ENCODE data around the gene ARHGEF12. TPM values are rescaled to one million over a fixed set of nuclear protein-coding genes. Genes with fewer than 3 reads are reported as not detected.
A peak's percentile ranks its signal among the peaks of the same experiment; 100 is the strongest.

ARHGEF12 gene, protein sequence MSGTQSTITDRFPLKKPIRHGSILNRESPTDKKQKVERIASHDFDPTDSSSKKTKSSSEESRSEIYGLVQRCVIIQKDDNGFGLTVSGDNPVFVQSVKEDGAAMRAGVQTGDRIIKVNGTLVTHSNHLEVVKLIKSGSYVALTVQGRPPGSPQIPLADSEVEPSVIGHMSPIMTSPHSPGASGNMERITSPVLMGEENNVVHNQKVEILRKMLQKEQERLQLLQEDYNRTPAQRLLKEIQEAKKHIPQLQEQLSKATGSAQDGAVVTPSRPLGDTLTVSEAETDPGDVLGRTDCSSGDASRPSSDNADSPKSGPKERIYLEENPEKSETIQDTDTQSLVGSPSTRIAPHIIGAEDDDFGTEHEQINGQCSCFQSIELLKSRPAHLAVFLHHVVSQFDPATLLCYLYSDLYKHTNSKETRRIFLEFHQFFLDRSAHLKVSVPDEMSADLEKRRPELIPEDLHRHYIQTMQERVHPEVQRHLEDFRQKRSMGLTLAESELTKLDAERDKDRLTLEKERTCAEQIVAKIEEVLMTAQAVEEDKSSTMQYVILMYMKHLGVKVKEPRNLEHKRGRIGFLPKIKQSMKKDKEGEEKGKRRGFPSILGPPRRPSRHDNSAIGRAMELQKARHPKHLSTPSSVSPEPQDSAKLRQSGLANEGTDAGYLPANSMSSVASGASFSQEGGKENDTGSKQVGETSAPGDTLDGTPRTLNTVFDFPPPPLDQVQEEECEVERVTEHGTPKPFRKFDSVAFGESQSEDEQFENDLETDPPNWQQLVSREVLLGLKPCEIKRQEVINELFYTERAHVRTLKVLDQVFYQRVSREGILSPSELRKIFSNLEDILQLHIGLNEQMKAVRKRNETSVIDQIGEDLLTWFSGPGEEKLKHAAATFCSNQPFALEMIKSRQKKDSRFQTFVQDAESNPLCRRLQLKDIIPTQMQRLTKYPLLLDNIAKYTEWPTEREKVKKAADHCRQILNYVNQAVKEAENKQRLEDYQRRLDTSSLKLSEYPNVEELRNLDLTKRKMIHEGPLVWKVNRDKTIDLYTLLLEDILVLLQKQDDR (N-terminal part only)
- total RNA-seq = 10 to 100 TPM; 27.1 to 38.2 TPM

DNA sequence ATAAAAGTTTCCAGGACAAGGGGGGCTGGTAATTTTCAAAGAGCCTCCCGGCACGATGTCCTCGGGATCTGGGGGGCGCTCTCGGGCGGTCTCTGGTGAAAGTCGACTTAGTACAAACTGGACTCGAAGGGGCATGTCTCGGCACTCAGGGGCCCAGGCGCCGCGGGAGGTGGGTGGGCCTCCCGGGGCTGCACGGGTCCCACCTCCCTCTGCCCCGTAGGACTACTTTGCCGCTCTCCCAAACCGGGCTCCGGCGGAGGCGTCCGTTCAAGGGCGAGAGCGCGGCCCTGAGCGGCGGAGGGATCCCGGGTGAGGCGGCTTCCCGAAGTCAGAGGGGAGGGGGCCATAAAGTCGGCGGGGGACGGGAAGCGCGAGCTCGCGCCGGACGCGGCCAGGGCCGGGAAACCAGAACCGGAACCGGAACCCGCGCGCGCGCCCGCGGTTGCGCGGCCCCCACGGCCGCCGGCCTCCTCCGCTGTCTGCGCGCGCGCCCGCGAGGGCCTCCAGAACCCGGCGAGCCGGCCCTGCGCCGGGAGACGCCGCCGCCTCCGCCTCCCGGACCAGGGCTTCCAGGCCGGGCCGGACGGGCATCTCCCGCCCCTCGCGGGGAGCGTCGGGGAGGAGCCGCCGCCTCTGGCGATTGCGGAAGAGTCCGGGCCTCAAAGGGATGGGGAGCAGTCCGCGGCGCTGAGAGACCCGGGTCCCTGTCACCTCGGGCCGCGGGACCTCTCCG, at the start of gene ARHGEF12:
Gene ARHGEF12 (plus strand): TSS at position 506 of the 733 bp plus-strand sequence. CDS start 831 bp downstream, outside the sequence.
- Mint-ChIP-seq H3K4me1 (ENCODE audit: low read depth in 2 of 2) (peaks cover 36 to 37% of the 10 kb centered on the region in 2 donors), H3K27ac (peak within 1 kb of the TSS; percentile 66 to 92), H3K4me3 (peak within 1 kb of the TSS; percentile 98), H3K36me3 (peaks cover 6% of the 10 kb centered on the region), H3K9me3 (no peaks in the 10 kb centered on the region), H3K27me3 (peaks cover 33 to 39% of the 10 kb centered on the region in 2 donors)
- ATAC-seq (peak; percentile 92), DNase-seq (ENCODE audit: low spot score) (peak; percentile 93)

DNA sequence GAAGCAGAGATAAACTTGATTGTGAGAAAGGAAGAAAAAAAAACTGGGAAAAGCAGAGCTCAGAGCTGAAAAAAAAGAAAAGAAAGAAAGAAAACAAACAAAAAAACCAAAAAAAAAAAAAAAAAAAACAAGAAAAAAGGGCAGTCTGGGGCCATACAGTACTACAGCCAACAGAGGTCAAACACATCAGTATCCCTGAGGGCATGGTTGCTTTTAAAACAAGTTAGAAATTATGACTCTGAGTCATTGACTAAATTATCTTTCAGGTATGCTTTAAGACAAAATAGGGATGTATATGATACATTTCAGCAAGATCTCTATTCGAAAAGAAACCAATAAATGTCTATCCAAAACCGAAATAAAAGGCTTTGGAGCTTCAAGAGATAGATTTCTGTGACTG, 48.2 kb upstream of the ARHGEF12 start:
- no peak for DNase-seq (ENCODE audit: low spot score)
- H3K27me3 Mint-ChIP-seq = peaks cover 32 to 34% of the 10 kb centered on the region in 2 donors
- ATAC-seq = no peak
- no peak overlapping the region for H3K4me3 Mint-ChIP-seq
- no peak overlapping the region for H3K27ac Mint-ChIP-seq
- H3K9me3 Mint-ChIP-seq = no peaks in the 10 kb centered on the region
- no peaks in the 10 kb centered on the region for H3K36me3 Mint-ChIP-seq
- H3K4me1 Mint-ChIP-seq (ENCODE audit: low read depth in 2 of 2) = peaks cover 0 to 5% of the 10 kb centered on the region in 2 donors

DNA sequence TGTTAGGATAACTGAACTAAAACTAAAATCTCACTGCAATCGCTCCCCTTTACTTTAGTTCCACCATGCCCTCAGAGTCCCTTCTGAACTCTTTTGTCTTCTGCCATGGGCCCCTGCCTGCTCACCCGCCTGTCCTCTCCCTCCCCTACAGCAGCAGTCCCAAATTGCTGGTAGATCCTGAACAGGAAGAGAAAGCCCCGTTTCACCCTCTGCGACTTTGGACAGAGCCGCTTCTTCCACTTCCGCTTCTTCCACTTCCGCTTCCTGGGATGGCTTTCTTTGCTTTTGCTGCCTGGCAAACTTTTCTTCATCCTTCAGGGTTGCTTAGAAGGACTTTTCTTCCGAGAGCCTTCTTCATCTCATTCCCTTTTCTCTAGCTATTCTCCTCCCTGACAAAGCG, 46.8 kb upstream of the ARHGEF12 start:
- peak overlapping the region in 1 of 2 donors; percentile 5 for H3K27ac Mint-ChIP-seq

DNA sequence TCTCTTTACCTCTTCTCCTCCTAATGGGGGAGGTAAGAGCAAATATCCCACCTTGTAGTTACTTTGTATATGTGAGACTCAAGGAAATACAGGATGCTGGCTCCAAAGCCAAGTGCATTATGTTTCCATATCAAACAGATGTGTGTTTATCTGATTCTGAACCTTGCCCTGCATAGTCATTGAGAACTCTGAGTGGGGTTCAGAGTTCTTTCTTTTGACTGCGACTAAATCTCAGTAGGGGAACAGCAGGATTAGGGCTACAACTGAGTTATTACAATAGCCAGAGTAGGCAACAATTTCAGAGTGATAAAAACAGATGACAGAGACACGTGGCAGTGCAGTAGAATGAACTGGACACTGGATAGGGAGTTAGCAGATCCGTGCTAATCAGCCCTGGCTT, 45.3 kb upstream of the ARHGEF12 start:
- H3K36me3 Mint-ChIP-seq = no peaks in the 10 kb centered on the region
- no peak for ATAC-seq
- H3K4me1 Mint-ChIP-seq (ENCODE audit: low read depth in 2 of 2) = peaks cover 0 to 5% of the 10 kb centered on the region in 2 donors
- no peaks in the 10 kb centered on the region for H3K9me3 Mint-ChIP-seq
- H3K27me3 Mint-ChIP-seq = peaks cover 41 to 63% of the 10 kb centered on the region in 2 donors
- H3K27ac Mint-ChIP-seq = no peak overlapping the region
- no peak overlapping the region for H3K4me3 Mint-ChIP-seq
- DNase-seq (ENCODE audit: low spot score) = no peak

More for the DNA sequence above, 46.8 kb upstream of the ARHGEF12 start:
- Mint-ChIP-seq H3K36me3 (no peaks in the 10 kb centered on the region), H3K9me3 (no peaks in the 10 kb centered on the region), H3K4me1 (ENCODE audit: low read depth in 2 of 2) (peaks cover 0 to 5% of the 10 kb centered on the region in 2 donors), H3K27me3 (peaks cover 34 to 48% of the 10 kb centered on the region in 2 donors), H3K4me3 (no peak overlapping the region)
- no peak for ATAC-seq
- no peak for DNase-seq (ENCODE audit: low spot score)

DNA sequence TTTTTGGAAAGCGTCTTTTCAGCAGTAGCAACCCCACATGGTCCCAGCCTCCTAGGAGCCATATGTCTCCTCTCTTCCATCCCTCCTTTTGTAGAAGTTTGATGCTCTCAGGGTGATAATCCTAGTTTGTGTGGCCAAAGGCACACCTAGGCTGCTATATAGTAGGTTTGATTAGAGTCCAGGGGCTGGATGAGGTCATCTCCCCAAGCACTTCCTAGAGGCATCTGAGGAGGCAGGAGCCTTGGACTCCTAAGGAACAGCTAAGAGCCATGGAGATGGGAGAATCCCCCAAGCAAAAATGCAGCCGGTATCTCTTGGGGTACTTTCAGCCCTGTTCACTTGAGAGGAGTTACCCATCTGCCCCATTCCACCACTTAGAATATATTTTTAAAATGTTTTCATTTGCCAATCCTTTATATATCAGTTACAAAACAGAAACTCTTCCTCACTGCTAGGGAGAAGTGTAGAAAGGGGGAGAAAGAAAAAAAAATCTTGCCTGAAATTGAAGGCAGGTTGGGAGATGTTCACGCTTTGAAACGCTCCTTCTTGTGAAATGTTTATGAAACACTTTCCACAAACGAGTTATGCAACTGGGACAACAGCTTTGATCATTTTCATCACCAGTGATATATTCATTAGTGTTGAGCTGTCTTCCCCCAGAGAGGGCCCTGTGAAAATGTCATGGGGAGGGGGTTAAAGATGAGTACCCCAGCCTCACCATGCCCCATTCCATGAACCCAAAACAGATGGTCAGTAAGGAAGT, 43.0 kb upstream of the ARHGEF12 start:
- ATAC-seq = no peak
- Mint-ChIP-seq H3K4me3 (no peak overlapping the region), H3K27me3 (peaks cover 43 to 78% of the 10 kb centered on the region in 2 donors), H3K9me3 (no peaks in the 10 kb centered on the region), H3K4me1 (ENCODE audit: low read depth in 2 of 2) (peaks cover 0 to 7% of the 10 kb centered on the region in 2 donors), H3K27ac (no peak overlapping the region), H3K36me3 (no peaks in the 10 kb centered on the region)
- no peak for DNase-seq (ENCODE audit: low spot score)

DNA sequence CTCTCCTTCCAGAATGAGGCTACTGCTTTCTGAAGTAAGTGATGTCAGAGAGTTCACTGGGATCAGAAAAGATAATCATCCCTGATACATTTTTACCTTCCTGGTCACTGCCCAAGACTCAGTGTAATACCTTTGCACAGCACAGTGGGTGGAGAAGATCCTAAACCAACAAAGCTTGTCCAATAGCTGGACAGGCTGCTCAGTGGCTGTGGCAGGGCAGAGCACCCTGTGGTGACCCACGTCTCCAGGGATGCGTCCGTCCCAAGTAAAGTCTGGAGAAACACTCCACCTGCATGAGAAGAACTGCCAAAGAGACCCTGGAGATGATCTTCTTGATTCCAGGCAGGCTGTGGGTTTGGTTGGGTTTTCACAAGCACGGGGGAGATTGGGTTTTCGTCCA, 42.1 kb upstream of the ARHGEF12 start:
- no peak for ATAC-seq
- H3K36me3 Mint-ChIP-seq = no peaks in the 10 kb centered on the region
- H3K4me1 Mint-ChIP-seq (ENCODE audit: low read depth in 2 of 2) = peaks cover 0 to 7% of the 10 kb centered on the region in 2 donors
- H3K4me3 Mint-ChIP-seq = no peak overlapping the region
- peaks cover 45 to 80% of the 10 kb centered on the region in 2 donors for H3K27me3 Mint-ChIP-seq
- DNase-seq (ENCODE audit: low spot score) = no peak
- no peaks in the 10 kb centered on the region for H3K9me3 Mint-ChIP-seq
- no peak overlapping the region for H3K27ac Mint-ChIP-seq

DNA sequence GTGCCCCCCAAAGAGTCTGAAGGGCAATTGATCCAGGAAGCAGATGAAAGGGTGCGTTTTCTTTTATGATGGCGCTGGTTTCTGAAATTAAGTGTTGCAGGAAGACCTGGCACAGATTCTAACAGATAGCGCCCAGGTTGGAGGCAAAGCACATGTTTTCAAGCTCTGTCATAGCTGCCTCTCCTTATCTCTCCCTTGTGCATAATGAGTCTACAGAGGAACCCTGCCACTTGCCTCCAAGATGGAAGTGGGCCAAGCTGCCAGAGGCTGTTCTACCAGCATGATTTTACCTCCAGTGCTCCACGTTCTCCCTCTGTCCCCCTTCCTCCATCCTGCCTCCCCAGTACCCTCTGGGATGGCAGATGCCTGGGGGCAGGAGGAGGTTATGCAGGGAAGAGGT, 41.1 kb upstream of the ARHGEF12 start:
- DNase-seq (ENCODE audit: low spot score) = no peak
- Mint-ChIP-seq H3K27ac (no peak overlapping the region), H3K27me3 (peaks cover 36 to 70% of the 10 kb centered on the region in 2 donors), H3K36me3 (no peaks in the 10 kb centered on the region), H3K4me1 (ENCODE audit: low read depth in 2 of 2) (peaks cover 0 to 2% of the 10 kb centered on the region in 2 donors), H3K9me3 (no peaks in the 10 kb centered on the region), H3K4me3 (no peak overlapping the region)
- no peak for ATAC-seq

DNA sequence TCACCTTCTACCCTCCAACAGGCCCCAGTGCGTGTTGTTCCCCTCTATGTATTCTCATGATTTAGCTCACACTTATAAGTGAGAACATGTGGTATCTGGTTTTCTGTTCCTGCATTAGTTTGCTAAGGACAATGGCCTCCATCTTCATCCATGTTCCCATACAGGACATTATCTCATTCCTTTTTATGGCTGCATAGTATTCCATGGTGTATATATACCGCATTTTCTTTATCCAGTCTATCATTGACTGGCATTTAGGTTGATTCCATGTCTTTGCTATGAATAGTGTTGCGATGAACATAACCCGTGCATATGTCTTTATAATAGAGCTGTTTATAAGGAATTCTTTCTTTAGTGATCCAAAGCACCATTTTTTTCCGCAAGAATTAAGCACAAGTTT, 39.7 kb upstream of the ARHGEF12 start:
- no peak for ATAC-seq
- peaks cover 0 to 2% of the 10 kb centered on the region in 2 donors for H3K4me1 Mint-ChIP-seq (ENCODE audit: low read depth in 2 of 2)
- no peaks in the 10 kb centered on the region for H3K9me3 Mint-ChIP-seq
- no peak overlapping the region for H3K4me3 Mint-ChIP-seq
- peaks cover 31 to 63% of the 10 kb centered on the region in 2 donors for H3K27me3 Mint-ChIP-seq
- no peaks in the 10 kb centered on the region for H3K36me3 Mint-ChIP-seq
- no peak for DNase-seq (ENCODE audit: low spot score)
- no peak overlapping the region for H3K27ac Mint-ChIP-seq

DNA sequence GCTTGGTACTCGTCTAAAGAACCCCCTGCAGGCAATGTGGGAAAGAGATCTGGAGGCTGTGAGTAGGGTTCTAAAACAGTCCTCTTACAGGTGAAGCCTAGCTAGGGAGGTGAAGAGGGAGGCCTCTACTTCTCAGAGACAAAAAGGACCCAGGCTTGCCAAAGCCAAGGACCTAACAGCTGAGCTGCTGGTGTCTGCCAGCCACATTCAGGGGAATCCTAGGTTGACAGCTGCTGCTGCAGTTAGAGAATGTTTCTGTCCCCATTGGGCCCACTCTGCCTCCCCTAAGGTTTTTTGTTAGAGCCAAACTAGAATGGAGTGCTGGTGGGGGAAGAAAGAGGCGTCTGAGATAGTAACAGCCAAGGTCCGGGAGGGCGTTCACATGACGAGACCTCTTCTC, 37.8 kb upstream of the ARHGEF12 start:
- H3K4me1 Mint-ChIP-seq (ENCODE audit: low read depth in 2 of 2) = peaks cover 0 to 2% of the 10 kb centered on the region in 2 donors
- H3K9me3 Mint-ChIP-seq = no peaks in the 10 kb centered on the region
- H3K27ac Mint-ChIP-seq = peak overlapping the region in 1 of 2 donors; percentile 13
- H3K27me3 Mint-ChIP-seq = peaks cover 28 to 58% of the 10 kb centered on the region in 2 donors
- DNase-seq (ENCODE audit: low spot score) (no peak), ATAC-seq (no peak)
- H3K36me3 Mint-ChIP-seq = no peaks in the 10 kb centered on the region
- H3K4me3 Mint-ChIP-seq = no peak overlapping the region

DNA sequence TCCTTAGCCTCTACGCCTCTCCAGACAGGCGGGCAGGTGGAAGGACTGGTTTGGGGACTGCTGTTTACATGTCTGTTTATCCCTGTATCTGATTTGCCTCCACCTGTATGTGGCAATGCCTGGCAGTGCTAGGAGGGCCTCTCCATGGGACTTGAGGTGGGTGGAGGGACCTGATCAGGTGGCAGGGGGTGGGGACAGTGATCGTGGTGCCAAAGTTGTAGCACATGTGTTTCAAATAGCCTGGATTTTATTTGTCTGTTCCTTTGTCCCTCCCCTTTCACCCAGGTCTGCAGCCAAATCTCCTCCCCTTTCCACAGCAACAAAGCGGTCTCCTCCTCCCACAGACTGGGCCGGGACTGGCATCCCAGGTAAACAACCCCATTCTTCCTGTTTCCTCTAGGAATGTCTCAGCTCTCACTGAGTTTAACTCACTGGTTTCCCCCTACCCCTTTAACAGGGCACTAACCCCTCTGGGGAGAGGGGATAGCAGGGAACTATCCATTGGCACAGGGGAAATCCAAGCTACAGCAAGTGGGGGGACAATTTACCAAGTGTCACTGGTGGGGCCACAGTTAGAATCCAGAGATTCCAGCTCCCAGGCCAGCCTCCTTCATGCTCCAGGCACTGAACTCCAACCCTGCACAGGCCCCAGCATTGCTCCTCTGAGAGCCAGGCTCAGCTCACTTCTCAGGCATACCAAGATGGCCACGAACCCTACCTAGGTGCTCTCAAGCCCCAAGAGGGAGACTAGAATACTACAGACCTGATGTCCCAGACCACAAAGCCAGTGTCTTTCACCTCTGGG, 34.0 kb upstream of the ARHGEF12 start:
- peaks cover 0 to 2% of the 10 kb centered on the region in 2 donors for H3K4me1 Mint-ChIP-seq (ENCODE audit: low read depth in 2 of 2)
- H3K9me3 Mint-ChIP-seq = no peaks in the 10 kb centered on the region
- peaks cover 16 to 22% of the 10 kb centered on the region in 2 donors for H3K27me3 Mint-ChIP-seq
- no peak for DNase-seq (ENCODE audit: low spot score)
- ATAC-seq = no peak
- H3K36me3 Mint-ChIP-seq = no peaks in the 10 kb centered on the region
- no peak overlapping the region for H3K27ac Mint-ChIP-seq
- H3K4me3 Mint-ChIP-seq = no peak overlapping the region

DNA sequence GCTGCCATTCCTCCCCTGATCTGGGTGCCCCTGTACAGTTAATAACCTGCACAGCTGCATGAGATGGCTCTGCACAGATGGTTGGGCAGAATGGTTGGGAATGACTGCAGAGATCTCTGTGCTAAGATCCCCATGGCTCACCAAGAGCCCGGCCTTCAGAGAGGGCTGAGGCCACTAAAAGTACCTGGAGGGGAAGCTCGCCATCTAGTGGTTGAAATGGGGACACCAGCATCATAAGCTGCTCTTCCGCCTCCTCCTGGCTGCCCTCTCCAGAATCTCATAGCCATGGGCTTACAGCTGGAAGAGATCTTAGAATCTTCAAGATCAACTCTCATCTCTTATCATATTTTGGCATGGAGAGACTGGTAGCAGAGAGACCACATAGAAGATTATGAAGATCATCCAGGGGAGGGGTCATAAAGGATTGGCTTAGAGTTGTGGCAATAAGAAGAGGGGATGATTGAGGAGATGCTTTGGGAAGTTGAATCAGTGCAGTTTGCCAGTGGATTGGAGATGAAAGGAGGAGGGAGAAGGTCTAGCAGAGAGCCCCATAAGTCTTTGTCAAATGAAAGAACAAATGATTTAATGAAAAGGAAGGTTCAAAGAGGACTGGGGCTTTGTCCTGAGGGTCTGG, 33.1 kb upstream of the ARHGEF12 start:
- Mint-ChIP-seq H3K9me3 (no peaks in the 10 kb centered on the region), H3K27me3 (peaks cover 11 to 13% of the 10 kb centered on the region in 2 donors), H3K4me1 (ENCODE audit: low read depth in 2 of 2) (peaks cover 0 to 1% of the 10 kb centered on the region in 2 donors), H3K4me3 (no peak overlapping the region), H3K27ac (no peak overlapping the region), H3K36me3 (no peaks in the 10 kb centered on the region)
- no peak for DNase-seq (ENCODE audit: low spot score)
- peak; percentile 44 to 62 for ATAC-seq

Measured in natural killer cell treated with Interleukin-12 subunit alpha and Interleukin-12 subunit beta and Interleukin-15 and Interleukin-18, amount 100 ng/mL, for 72 hours (primary cell).